Measurements from ENCODE around the gene GNAI3.

GRCh38 chr1:109508873-109509175, 39.6 kb upstream of the GNAI3 start:
- TF ChIP-seq CTCF (IDR thresholded peaks at IDR 0.05; ENCODE audit: insufficient read depth, low read length, poor library complexity, severe bottlenecking) (no peak), EZH2phosphoT487 (conservative IDR thresholded peaks at IDR 0.05; ENCODE audit: low read length) (no peak)

Measured in SU-DHL-6 (cell line).